Measurements from ENCODE around the gene NCR2. TPM values are rescaled to one million over a fixed set of nuclear protein-coding genes. Genes with fewer than 3 reads are reported as not detected.

NCR2 gene
- not detected in 2 replicates for total RNA-seq

GRCh38 chr6:41335296-41335695 is at the start of gene NCR2:
Gene NCR2, plus strand, starts transcription at chr6:41335608. Its CDS starts 269 bp downstream, at chr6:41335877.

GRCh38 chr6:41286544-41287346 is 48.7 kb upstream of the NCR2 start, which contains the start of gene TREM1:
Gene TREM1, minus strand, starts transcription at chr6:41286682. Its CDS starts 27 bp downstream, at chr6:41286655.

Small RNAs within 50 kb of the gene (small RNA-seq; reads per million reads assigned to genes)
- gene RNU6-643P: not detected

Other genes starting within 250 kb of the NCR2 start
- gene TREML1, start 181.3 kb upstream of the NCR2 start, total RNA-seq: not detected in 2 replicates
- gene TREM2, start 172.5 kb upstream of the NCR2 start, total RNA-seq: not detected in 2 replicates
- gene TREML2, start 134.5 kb upstream of the NCR2 start, total RNA-seq: not detected in 2 replicates
- gene TREML4, start 107.3 kb upstream of the NCR2 start, total RNA-seq: not detected in 2 replicates
- 0.78 and 7.0 TPM in 2 replicates for gene TREM1, start 48.9 kb upstream of the NCR2 start, total RNA-seq
- gene FOXP4, start 210.8 kb downstream of the NCR2 start, total RNA-seq: 1.1 and 2.0 TPM in 2 replicates